ENCODE data around the gene WDR81.

The WDR81 gene

GRCh38 chr17:1783271-1783670 lies 58.8 kb downstream of the WDR81 start:
- peak in 1 of 2 experiments; percentile 16 for DNase-seq (ENCODE audit: low read depth in 1 of 2, low spot score in 1 of 2)
- H3K27ac ChIP-seq (replicated peaks): peak overlapping the region; percentile 81
- TF ChIP-seq GABPA (IDR thresholded peaks at IDR 0.05; ENCODE audit: low read depth): no peak
- H3K4me3 ChIP-seq (replicated peaks; ENCODE audit: insufficient read depth, low read length): no peak overlapping the region
- no peaks in the 10 kb centered on the region for H3K27me3 ChIP-seq (ENCODE audit: insufficient read depth, poor library complexity, severe bottlenecking)

GRCh38 chr17:1783834-1784611 lies 59.5 kb downstream of the WDR81 start:
- TF ChIP-seq REST (IDR thresholded peaks at IDR 0.05; ENCODE audit: insufficient replicate concordance, low read depth): no peak
- no peak for TF ChIP-seq SPI1 (IDR thresholded peaks at IDR 0.05; ENCODE audit: borderline replicate concordance, low read depth)
- TF ChIP-seq, protein P1, sequence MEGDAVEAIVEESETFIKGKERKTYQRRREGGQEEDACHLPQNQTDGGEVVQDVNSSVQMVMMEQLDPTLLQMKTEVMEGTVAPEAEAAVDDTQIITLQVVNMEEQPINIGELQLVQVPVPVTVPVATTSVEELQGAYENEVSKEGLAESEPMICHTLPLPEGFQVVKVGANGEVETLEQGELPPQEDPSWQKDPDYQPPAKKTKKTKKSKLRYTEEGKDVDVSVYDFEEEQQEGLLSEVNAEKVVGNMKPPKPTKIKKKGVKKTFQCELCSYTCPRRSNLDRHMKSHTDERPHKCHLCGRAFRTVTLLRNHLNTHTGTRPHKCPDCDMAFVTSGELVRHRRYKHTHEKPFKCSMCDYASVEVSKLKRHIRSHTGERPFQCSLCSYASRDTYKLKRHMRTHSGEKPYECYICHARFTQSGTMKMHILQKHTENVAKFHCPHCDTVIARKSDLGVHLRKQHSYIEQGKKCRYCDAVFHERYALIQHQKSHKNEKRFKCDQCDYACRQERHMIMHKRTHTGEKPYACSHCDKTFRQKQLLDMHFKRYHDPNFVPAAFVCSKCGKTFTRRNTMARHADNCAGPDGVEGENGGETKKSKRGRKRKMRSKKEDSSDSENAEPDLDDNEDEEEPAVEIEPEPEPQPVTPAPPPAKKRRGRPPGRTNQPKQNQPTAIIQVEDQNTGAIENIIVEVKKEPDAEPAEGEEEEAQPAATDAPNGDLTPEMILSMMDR (IDR thresholded peaks at IDR 0.05; ENCODE audit: insufficient read depth, low read length): no peak
- no peak for TF ChIP-seq POLR2AphosphoS5 (IDR thresholded peaks at IDR 0.05; ENCODE audit: low read depth)
- no peak for TF ChIP-seq GABPA (IDR thresholded peaks at IDR 0.05; ENCODE audit: low read depth)
- peak overlapping the region; percentile 81 for H3K27ac ChIP-seq (replicated peaks)
- DNase-seq (ENCODE audit: low read depth in 1 of 2, low spot score in 1 of 2): peak in 1 of 2 experiments; percentile 51
- H3K4me3 ChIP-seq (replicated peaks; ENCODE audit: insufficient read depth, low read length): no peak overlapping the region
- no peaks in the 10 kb centered on the region for H3K27me3 ChIP-seq (ENCODE audit: insufficient read depth, poor library complexity, severe bottlenecking)

- no peak for TF ChIP-seq SPI1 (IDR thresholded peaks at IDR 0.05; ENCODE audit: borderline replicate concordance, low read depth)
- TF ChIP-seq REST (IDR thresholded peaks at IDR 0.05; ENCODE audit: insufficient replicate concordance, low read depth): no peak
- no peak for TF ChIP-seq POLR2AphosphoS5 (IDR thresholded peaks at IDR 0.05; ENCODE audit: low read depth)
- TF ChIP-seq GABPA (IDR thresholded peaks at IDR 0.05; ENCODE audit: low read depth): no peak
- TF ChIP-seq, protein P1 (IDR thresholded peaks at IDR 0.05; ENCODE audit: insufficient read depth, low read length): no peak
- H3K27ac ChIP-seq (replicated peaks): no peak overlapping the region
Observed at GRCh38 chr17:1785930-1786329, 61.4 kb downstream of the WDR81 start.

DNA sequence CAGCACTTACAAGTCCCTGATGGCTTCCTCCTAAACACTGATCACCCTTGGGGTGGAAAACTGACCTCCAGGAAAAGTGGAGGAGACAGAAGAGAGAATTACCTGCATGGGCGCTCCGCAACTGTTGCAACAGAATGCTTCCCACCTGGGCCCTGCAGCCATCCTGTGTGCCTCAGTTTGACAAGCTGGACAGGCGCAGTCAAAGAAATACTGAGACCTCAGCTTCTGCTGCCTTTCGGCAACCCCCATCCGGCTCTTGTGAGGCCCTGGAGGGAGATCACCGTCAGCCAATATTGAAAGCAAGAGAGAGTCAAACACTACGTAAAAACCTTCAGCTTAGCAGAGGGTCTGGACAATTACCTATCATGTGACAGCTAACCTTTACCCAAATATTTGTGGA lies 62.2 kb downstream of the WDR81 start:
- DNase-seq (ENCODE audit: low read depth in 1 of 2, low spot score in 1 of 2): no peak
- TF ChIP-seq, protein P1 (IDR thresholded peaks at IDR 0.05; ENCODE audit: insufficient read depth, low read length): no peak
- TF ChIP-seq REST (IDR thresholded peaks at IDR 0.05; ENCODE audit: insufficient replicate concordance, low read depth): no peak
- TF ChIP-seq GABPA (IDR thresholded peaks at IDR 0.05; ENCODE audit: low read depth): no peak
- TF ChIP-seq POLR2AphosphoS5 (IDR thresholded peaks at IDR 0.05; ENCODE audit: low read depth): no peak
- TF ChIP-seq SPI1 (IDR thresholded peaks at IDR 0.05; ENCODE audit: borderline replicate concordance, low read depth): no peak

More at GRCh38 chr17:1785930-1786329, 61.4 kb downstream of the WDR81 start:
- no peak for DNase-seq (ENCODE audit: low read depth in 1 of 2, low spot score in 1 of 2)
- H3K27me3 ChIP-seq (ENCODE audit: insufficient read depth, poor library complexity, severe bottlenecking): no peaks in the 10 kb centered on the region
- H3K4me3 ChIP-seq (replicated peaks; ENCODE audit: insufficient read depth, low read length): no peak overlapping the region

More for the DNA sequence above, 62.2 kb downstream of the WDR81 start:
- H3K4me3 ChIP-seq (replicated peaks; ENCODE audit: insufficient read depth, low read length): no peak overlapping the region
- no peak overlapping the region for H3K27ac ChIP-seq (replicated peaks)
- no peaks in the 10 kb centered on the region for H3K27me3 ChIP-seq (ENCODE audit: insufficient read depth, poor library complexity, severe bottlenecking)
